K562 (cell line): Measurements from ENCODE around the gene NQO2. TPM values are rescaled to one million over a fixed set of nuclear protein-coding genes. Genes with fewer than 3 reads are reported as not detected.

Experiments
- ETV1 ChIP-seq: fragments of 450-650 bp; conservative IDR thresholded peaks from 2 replicates; pipeline ENCODE4 v1.6.1; 2016; ENCODE audit warnings: missing genetic modification characterization, control low read depth, low read depth, missing compliant biosample characterization
- FOXK2 ChIP-seq, 2 experiments: fragments of 450-650 bp; IDR thresholded peaks in 1 of 2; conservative IDR thresholded peaks in 1 of 2; 2 replicates each; pipeline ENCODE4 v1.6.1; 2016; ENCODE audit warnings: low read depth in 2 of 2, mild to moderate bottlenecking in 1 of 2
- LARP7 ChIP-seq: fragments of 450-650 bp; IDR thresholded peaks from 2 replicates; pipeline ENCODE4 v1.6.1; 2016
- MIER1 ChIP-seq: fragments of 450-650 bp; IDR thresholded peaks from 2 replicates; pipeline ENCODE4 v1.6.1; 2016; ENCODE audit warnings: antibody characterized with exemption, mild to moderate bottlenecking, low read depth
- NR4A1 ChIP-seq, 2 experiments: fragments of 250-450 bp in 1 of 2; fragments of 450-650 bp in 1 of 2; sonication (Bioruptor Pico) in 1 of 2; IDR thresholded peaks; 2 replicates each; pipeline versions ENCODE4 v1.4.0 to v1.6.1; 2016 to 2020; ENCODE audit warnings: mild to moderate bottlenecking in 2 of 2, missing compliant biosample characterization in 1 of 2, missing genetic modification characterization in 1 of 2, moderate library complexity in 1 of 2
- POLR2B ChIP-seq: fragments of 450-650 bp; IDR thresholded peaks from 2 replicates; pipeline ENCODE4 v1.6.1; 2018; ENCODE audit warnings: low read depth; ENCODE audit not compliant: partially characterized antibody
- XRCC4 ChIP-seq: IDR thresholded peaks from one replicate; pipeline ENCODE4 v1.6.1; 2011; ENCODE audit not compliant: insufficient read depth, insufficient read length; ENCODE audit errors: extremely low read depth
- ZBTB17 ChIP-seq: fragments of 450-650 bp; formaldehyde crosslinking; IDR thresholded peaks from 2 replicates; pipeline ENCODE4 v1.4.0; 2020; ENCODE audit warnings: mild to moderate bottlenecking
- ZC3H11A ChIP-seq: IDR thresholded peaks from 2 replicates; pipeline ENCODE4 v1.6.1; 2012; ENCODE audit warnings: low read depth, low read length, improper control_type of control experiment
- ZFPM2 ChIP-seq: fragments of 250-450 bp; sonication (Bioruptor Pico); IDR thresholded peaks from 2 replicates; pipeline ENCODE4 v1.5.1; 2022; ENCODE audit warnings: mild to moderate bottlenecking
- ZNF253 ChIP-seq: fragments of 250-450 bp; sonication (Bioruptor Pico); conservative IDR thresholded peaks from 2 replicates; pipeline ENCODE4 v1.6.1; 2021; ENCODE audit warnings: mild to moderate bottlenecking
- ZNF282 ChIP-seq: sonication (generic); formaldehyde crosslinking; IDR thresholded peaks from 2 replicates; pipeline ENCODE4 v1.8.1; 2023; ENCODE audit warnings: missing genetic modification reagents
- ZNF347 ChIP-seq: fragments of 450-650 bp; formaldehyde crosslinking; IDR thresholded peaks from 2 replicates; pipeline ENCODE4 v1.4.0; 2020; ENCODE audit warnings: low read depth, mild to moderate bottlenecking, moderate library complexity
- ZNF354B ChIP-seq: fragments of 250-450 bp; sonication (Bioruptor Pico); IDR thresholded peaks from 2 replicates; pipeline ENCODE4 v1.4.0; 2020
- ZNF584 ChIP-seq: fragments of 200-800 bp; sonication (Bioruptor generic); IDR thresholded peaks from 2 replicates; pipeline ENCODE4 v1.6.1; 2016; ENCODE audit warnings: low read depth, mild to moderate bottlenecking, missing genetic modification characterization, missing compliant biosample characterization
- polyA plus RNA-seq, 8 experiments: library from polyadenylated mRNA; depleted of rRNA in 4 of 8; stranded (reverse) in 5 of 8; unstranded in 3 of 8; fragments of >200 nt; fragmentation: Nextera tagmentation in 2 of 8; fragmentation: Illumina TruSeq in 1 of 8; extraction: Ambion mirVana in 2 of 8; extraction: Trizol in 1 of 8; gene quantifications; 2 replicates each; pipeline versions ENCODE4 v1.2.1 to v1.2.3, GENCODE V29; 2011 to 2014; ENCODE audit warnings: inconsistent platforms in 1 of 8, missing spikeins in 1 of 8
- total RNA-seq, 7 experiments: library from RNA; depleted of rRNA in 6 of 7; stranded (reverse); fragments of >200 nt in 6 of 7; fragmentation: Illumina TruSeq in 2 of 7; extraction: Trizol in 2 of 7; gene quantifications; 2 replicates each; pipeline versions ENCODE4 v1.2.1 to v1.2.3, GENCODE V29; 2011 to 2021; ENCODE audit warnings: low replicate concordance in 1 of 7
- TF ChIP-seq, protein P1 (sequence below), 2 experiments: fragments of 450-650 bp; conservative IDR thresholded peaks; 2 replicates each; pipeline ENCODE4 v1.6.1; 2017; ENCODE audit warnings: mild to moderate bottlenecking in 2 of 2, moderate library complexity in 2 of 2
- TF ChIP-seq, protein P2 (sequence below), 2 experiments: IDR thresholded peaks in 1 of 2; conservative IDR thresholded peaks in 1 of 2; 2 replicates each; pipeline ENCODE4 v1.6.1; 2016; ENCODE audit warnings: low read depth in 2 of 2, mild to moderate bottlenecking in 1 of 2, missing compliant biosample characterization in 1 of 2, missing genetic modification characterization in 1 of 2, moderate library complexity in 1 of 2
- TF ChIP-seq, protein P3 (sequence below): fragments of 450-650 bp; IDR thresholded peaks from 2 replicates; pipeline ENCODE4 v1.6.1; 2016; ENCODE audit warnings: antibody characterized with exemption

NQO2 gene
- total and polyA plus RNA-seq, 9 of the 15 experiments (the other 6 are each of a cell fraction or from before 2014, with no cell fraction given): 54.6 to 214 (median 116) TPM

DNA sequence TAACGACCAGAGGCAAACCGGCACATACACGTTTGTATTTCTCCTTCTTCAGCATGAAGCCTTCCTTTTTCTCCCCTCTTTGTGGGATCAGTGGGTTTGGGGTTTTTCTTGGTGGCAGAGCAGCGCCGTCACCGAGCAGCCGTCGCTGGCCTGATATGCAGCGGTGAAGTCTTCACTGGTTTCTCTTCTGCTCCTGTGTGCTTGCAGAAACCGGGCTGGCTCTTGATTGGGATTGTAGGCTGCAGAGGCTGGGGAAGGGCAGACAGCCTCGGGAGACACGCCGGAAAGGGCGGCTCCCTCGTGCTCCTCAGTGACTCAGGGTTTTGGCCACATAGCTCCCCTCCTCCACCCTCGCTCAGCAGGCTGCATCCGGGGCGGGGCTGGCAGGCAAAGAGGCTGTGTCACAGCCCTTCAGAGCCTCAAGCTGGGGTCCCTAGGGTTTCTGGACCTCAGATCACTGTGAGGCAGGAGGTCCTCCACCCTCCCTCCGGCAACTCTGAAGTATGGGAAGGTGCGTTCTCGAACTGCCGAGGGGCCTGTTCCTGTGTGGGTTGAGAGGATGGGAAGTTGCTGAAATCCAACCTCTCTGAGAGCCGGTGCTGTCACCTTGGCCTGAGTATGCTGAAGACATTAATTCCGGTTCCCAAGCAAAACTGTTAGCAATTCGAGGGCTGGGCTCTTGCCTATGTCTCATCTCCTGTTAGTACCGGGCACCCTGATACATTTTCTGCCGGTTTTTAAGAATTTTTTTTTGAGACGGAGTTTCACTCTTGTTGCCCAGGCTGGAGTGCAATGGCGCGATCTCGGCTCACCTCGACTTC, 24.2 kb downstream of the NQO2 start (continued):
- no peak; the same call in 1 of the 2 replicates for TF ChIP-seq NR4A1 (CRISPR knock-in tag; IDR thresholded peaks at IDR 0.05)
- TF ChIP-seq NR4A1 (tag; IDR thresholded peaks at IDR 0.05): peak; percentile 94
- no peak for TF ChIP-seq ZNF282
- TF ChIP-seq XRCC4: no peak
- TF ChIP-seq ZC3H11A: peak; percentile 91
- TF ChIP-seq, protein P1, sequence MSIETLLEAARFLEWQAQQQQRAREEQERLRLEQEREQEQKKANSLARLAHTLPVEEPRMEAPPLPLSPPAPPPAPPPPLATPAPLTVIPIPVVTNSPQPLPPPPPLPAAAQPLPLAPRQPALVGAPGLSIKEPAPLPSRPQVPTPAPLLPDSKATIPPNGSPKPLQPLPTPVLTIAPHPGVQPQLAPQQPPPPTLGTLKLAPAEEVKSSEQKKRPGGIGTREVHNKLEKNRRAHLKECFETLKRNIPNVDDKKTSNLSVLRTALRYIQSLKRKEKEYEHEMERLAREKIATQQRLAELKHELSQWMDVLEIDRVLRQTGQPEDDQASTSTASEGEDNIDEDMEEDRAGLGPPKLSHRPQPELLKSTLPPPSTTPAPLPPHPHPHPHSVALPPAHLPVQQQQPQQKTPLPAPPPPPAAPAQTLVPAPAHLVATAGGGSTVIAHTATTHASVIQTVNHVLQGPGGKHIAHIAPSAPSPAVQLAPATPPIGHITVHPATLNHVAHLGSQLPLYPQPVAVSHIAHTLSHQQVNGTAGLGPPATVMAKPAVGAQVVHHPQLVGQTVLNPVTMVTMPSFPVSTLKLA (conservative IDR thresholded peaks at IDR 0.05): peak; percentile 93 to 97
- TF ChIP-seq ETV1 (tag): peak; percentile 100
- peak; percentile 72 for TF ChIP-seq ZBTB17 (CRISPR knock-in tag)
- no peak; the same call in 1 of the 2 replicates for TF ChIP-seq LARP7
- TF ChIP-seq ZNF347 (CRISPR knock-in tag): no peak
- TF ChIP-seq, protein P2, sequence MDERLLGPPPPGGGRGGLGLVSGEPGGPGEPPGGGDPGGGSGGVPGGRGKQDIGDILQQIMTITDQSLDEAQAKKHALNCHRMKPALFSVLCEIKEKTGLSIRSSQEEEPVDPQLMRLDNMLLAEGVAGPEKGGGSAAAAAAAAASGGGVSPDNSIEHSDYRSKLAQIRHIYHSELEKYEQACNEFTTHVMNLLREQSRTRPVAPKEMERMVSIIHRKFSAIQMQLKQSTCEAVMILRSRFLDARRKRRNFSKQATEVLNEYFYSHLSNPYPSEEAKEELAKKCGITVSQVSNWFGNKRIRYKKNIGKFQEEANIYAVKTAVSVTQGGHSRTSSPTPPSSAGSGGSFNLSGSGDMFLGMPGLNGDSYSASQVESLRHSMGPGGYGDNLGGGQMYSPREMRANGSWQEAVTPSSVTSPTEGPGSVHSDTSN (CRISPR knock-in tag; IDR thresholded peaks at IDR 0.05; ENCODE audit: low read depth): no peak
- TF ChIP-seq, protein P2 (tag; conservative IDR thresholded peaks at IDR 0.05; ENCODE audit: low read depth): no peak
- TF ChIP-seq POLR2B: peak; percentile 96
- TF ChIP-seq, protein P3, sequence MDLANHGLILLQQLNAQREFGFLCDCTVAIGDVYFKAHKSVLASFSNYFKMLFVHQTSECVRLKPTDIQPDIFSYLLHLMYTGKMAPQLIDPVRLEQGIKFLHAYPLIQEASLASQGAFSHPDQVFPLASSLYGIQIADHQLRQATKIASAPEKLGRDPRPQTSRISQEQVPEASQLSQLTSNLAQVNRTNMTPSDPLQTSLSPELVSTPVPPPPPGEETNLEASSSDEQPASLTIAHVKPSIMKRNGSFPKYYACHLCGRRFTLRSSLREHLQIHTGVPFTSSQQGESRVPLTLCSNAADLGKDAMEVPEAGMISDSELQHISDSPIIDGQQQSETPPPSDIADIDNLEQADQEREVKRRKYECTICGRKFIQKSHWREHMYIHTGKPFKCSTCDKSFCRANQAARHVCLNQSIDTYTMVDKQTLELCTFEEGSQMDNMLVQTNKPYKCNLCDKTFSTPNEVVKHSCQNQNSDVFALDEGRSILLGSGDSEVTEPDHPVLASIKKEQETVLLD: no peak; the same call in 1 of the 2 replicates
- TF ChIP-seq MIER1: no peak
- TF ChIP-seq FOXK2 (conservative IDR thresholded peaks at IDR 0.05 in 1 of 2, IDR thresholded peaks at IDR 0.05 in 1 of 2; ENCODE audit: low read depth in 2 of 2): peak; percentile 49 to 71; a peak in 3 of 4 replicates
- TF ChIP-seq ZNF354B (CRISPR knock-in tag): no peak
- 0 out of 2 replicates have a peak, but pooled peaks have one; percentile 52 for TF ChIP-seq ZNF253 (CRISPR knock-in tag)
- TF ChIP-seq ZNF584 (CRISPR knock-in tag): peak; percentile 75
- TF ChIP-seq ZFPM2: no peak
